HEK293 (cell line): ENCODE results near the gene NINL.

ENCODE experiments used
- CTCF ChIA-PET: fragments of 350-600 bp; formaldehyde crosslinking; extraction: SDS; loops from one replicate; lab custom pipeline; 2021; ENCODE audit warnings: antibody characterized with exemption; lab: Yijun Ruan, JAX
- POLR2A ChIA-PET: fragments of 300-600 bp; formaldehyde crosslinking; extraction: SDS; loops from one replicate; lab custom pipeline; 2020; ENCODE audit warnings: antibody characterized with exemption, inconsistent platforms; lab: Yijun Ruan, JAX
- H3K27ac ChIP-seq: fragments of 200-500 bp; sonication (Bioruptor generic); 2 replicates; pipeline ENCODE4 v1.5.1; 2014; ENCODE audit warnings: low read depth, low read length, control low read depth, inconsistent platforms; ENCODE audit errors: extremely low read depth
- H3K36me3 ChIP-seq, 2 experiments: fragments of 200-500 bp in 1 of 2; sonication (Bioruptor generic) in 1 of 2; 1 replicate in 1 of 2; 2 replicates in 1 of 2; pipeline ENCODE4 v1.5.1; 2014 to 2017; ENCODE audit warnings: inconsistent platforms in 2 of 2, low read length in 2 of 2; ENCODE audit not compliant: control insufficient read depth in 2 of 2, insufficient read depth in 1 of 2
- H3K4me1 ChIP-seq: fragments of 200-500 bp; sonication (Bioruptor generic); 2 replicates; pipeline ENCODE4 v1.5.1; 2014; ENCODE audit warnings: mild to moderate bottlenecking, low read length, inconsistent platforms; ENCODE audit not compliant: control insufficient read depth, insufficient read depth
- H3K4me3 ChIP-seq: 2 replicates; pipeline ENCODE4 v1.5.1; 2011; ENCODE audit warnings: low read depth, mild to moderate bottlenecking, control low read depth, low read length, moderate library complexity
- H3K9me3 ChIP-seq: fragments of 200-500 bp; sonication (Bioruptor generic); 2 replicates; pipeline ENCODE4 v1.5.1; 2014; ENCODE audit warnings: low read depth, low read length, inconsistent platforms; ENCODE audit not compliant: control insufficient read depth, insufficient read depth
- SALL2 ChIP-seq: fragments of 450-650 bp; formaldehyde crosslinking; IDR thresholded peaks from 2 replicates; pipeline ENCODE4 v1.5.0; 2017; ENCODE audit warnings: missing biosample characterization, mild to moderate bottlenecking, missing genetic modification characterization, borderline replicate concordance
- ZBTB10 ChIP-seq: fragments of 450-650 bp; formaldehyde crosslinking; IDR thresholded peaks from 2 replicates; pipeline ENCODE4 v1.5.1; 2016; ENCODE audit warnings: missing biosample characterization, missing genetic modification characterization
- ZBTB26 ChIP-seq: fragments of 450-650 bp; formaldehyde crosslinking; optimal IDR thresholded peaks from 2 replicates; pipeline ENCODE3; 2016; ENCODE audit warnings: missing biosample characterization, mild to moderate bottlenecking, missing genetic modification characterization
- ZIC2 ChIP-seq: fragments of 450-650 bp; formaldehyde crosslinking; IDR thresholded peaks from 2 replicates; pipeline ENCODE4 v1.5.1; 2016; ENCODE audit warnings: missing biosample characterization, missing genetic modification characterization
- ZNF140 ChIP-seq: fragments of 450-650 bp; formaldehyde crosslinking; IDR thresholded peaks from 2 replicates; pipeline ENCODE4 v1.5.1; 2016; ENCODE audit warnings: missing biosample characterization, missing genetic modification characterization
- ZNF146 ChIP-seq: fragments of 450-650 bp; formaldehyde crosslinking; IDR thresholded peaks from 2 replicates; pipeline ENCODE4 v1.5.1; 2016; ENCODE audit warnings: missing biosample characterization, missing genetic modification characterization
- ZNF280C ChIP-seq: fragments of 450-650 bp; formaldehyde crosslinking; IDR thresholded peaks from 2 replicates; pipeline ENCODE4 v1.5.1; 2016; ENCODE audit warnings: missing biosample characterization, missing genetic modification characterization
- ZNF292 ChIP-seq: fragments of 450-650 bp; formaldehyde crosslinking; IDR thresholded peaks from 2 replicates; pipeline ENCODE4 v1.5.1; 2016; ENCODE audit warnings: low read depth, missing biosample characterization, missing genetic modification characterization, borderline replicate concordance
- ZNF302 ChIP-seq: fragments of 450-650 bp; formaldehyde crosslinking; IDR thresholded peaks from 2 replicates; pipeline ENCODE4 v1.5.1; 2016; ENCODE audit warnings: missing biosample characterization, missing genetic modification characterization, low read depth
- ZNF335 ChIP-seq: fragments of 450-650 bp; formaldehyde crosslinking; conservative IDR thresholded peaks from 2 replicates; pipeline ENCODE4 v1.5.1; 2016; ENCODE audit warnings: missing biosample characterization, missing genetic modification characterization
- ZNF362 ChIP-seq: fragments of 450-650 bp; formaldehyde crosslinking; IDR thresholded peaks from 2 replicates; pipeline ENCODE4 v1.5.1; 2016; ENCODE audit warnings: missing biosample characterization, missing genetic modification characterization
- ZNF423 ChIP-seq: fragments of 450-650 bp; formaldehyde crosslinking; IDR thresholded peaks from 2 replicates; pipeline ENCODE4 v1.5.1; 2016; ENCODE audit warnings: missing biosample characterization, missing genetic modification characterization
- ZNF48 ChIP-seq: fragments of 450-650 bp; formaldehyde crosslinking; IDR thresholded peaks from 2 replicates; pipeline ENCODE4 v1.5.1; 2016; ENCODE audit warnings: missing biosample characterization, missing genetic modification characterization
- ZNF518A ChIP-seq: fragments of 450-650 bp; formaldehyde crosslinking; conservative IDR thresholded peaks from 2 replicates; pipeline ENCODE4 v1.5.1; 2016; ENCODE audit warnings: low read depth, missing biosample characterization, missing genetic modification characterization
- ZNF549 ChIP-seq: fragments of 450-650 bp; IDR thresholded peaks from 2 replicates; pipeline ENCODE4 v1.5.1; 2018; ENCODE audit warnings: missing biosample characterization, missing genetic modification characterization, mild to moderate bottlenecking, inconsistent platforms, moderate library complexity
- ZNF561 ChIP-seq: fragments of 450-650 bp; IDR thresholded peaks from 2 replicates; pipeline ENCODE4 v1.5.1; 2018; ENCODE audit warnings: missing biosample characterization, missing genetic modification characterization, borderline replicate concordance
- ZSCAN16 ChIP-seq: fragments of 450-650 bp; formaldehyde crosslinking; IDR thresholded peaks from 2 replicates; pipeline ENCODE4 v1.5.1; 2016; ENCODE audit warnings: missing biosample characterization, missing genetic modification characterization

Gene NINL

GRCh38 chr20:25500880-25501351 is 84.4 kb downstream of the NINL start:
- POLR2A ChIA-PET, result no interaction called here
- H3K4me3 ChIP-seq, result no peak overlapping the region
- H3K27ac ChIP-seq, result no peak overlapping the region
- H3K4me1 ChIP-seq, result no peaks in the 10 kb centered on the region
- TF ChIP-seq ZNF549 (tag by site-specific recombination), result no peak
- TF ChIP-seq ZNF335 (tag by site-specific recombination), result no peak
- no peak for TF ChIP-seq ZNF280C (tag by site-specific recombination)
- no peak for TF ChIP-seq SALL2 (tag by site-specific recombination)
- no peak for TF ChIP-seq ZNF561 (tag by site-specific recombination)
- TF ChIP-seq ZNF48 (tag by site-specific recombination), result no peak
- no peak for TF ChIP-seq ZNF518A
- TF ChIP-seq ZNF302 (tag by site-specific recombination), result no peak
- TF ChIP-seq, all 188 proteins: peak for 0
- Histone ChIP-seq H3K9me3 (no peaks in the 10 kb centered on the region), H3K36me3 (peaks cover 0 to 75% of the 10 kb centered on the region in 2 experiments; a peak in 2 of 3 replicates)
- CTCF ChIA-PET, result no interaction called here

- TF ChIP-seq ZIC2 (peak; percentile 33; the same call in 1 of the 2 replicates), ZNF140 (tag by site-specific recombination) (no peak)
- ChIA-PET POLR2A (no interaction called here), CTCF (no interaction called here)
- no peak overlapping the region for H3K27ac ChIP-seq
- H3K4me1 ChIP-seq, result no peaks in the 10 kb centered on the region
- no peaks in the 10 kb centered on the region for H3K9me3 ChIP-seq
- H3K4me3 ChIP-seq, result no peak overlapping the region
- peaks cover 0 to 73% of the 10 kb centered on the region in 2 experiments; a peak in 2 of 3 replicates for H3K36me3 ChIP-seq
These were observed 85.4 kb downstream of the NINL start for GRCh38 chr20:25499855-25500434.

GRCh38 chr20:25499031-25499430 is 86.3 kb downstream of the NINL start:
- POLR2A ChIA-PET, result interaction anchor here (0.9 kb wide), 1 partner anchor 11 kb away, joined by 3 read pairs; no protein-coding TSS in a partner anchor
- Histone ChIP-seq H3K4me1 (no peaks in the 10 kb centered on the region), H3K9me3 (no peaks in the 10 kb centered on the region), H3K4me3 (no peak overlapping the region), H3K27ac (no peak overlapping the region), H3K36me3 (peaks cover 0 to 66% of the 10 kb centered on the region in 2 experiments; a peak in 2 of 3 replicates)
- CTCF ChIA-PET, result no interaction called here
- no peak for TF ChIP-seq ZNF362 (tag by site-specific recombination)
- TF ChIP-seq ZSCAN16 (tag by site-specific recombination), result no peak
- TF ChIP-seq ZNF423 (tag by site-specific recombination), result no peak
- no peak for TF ChIP-seq ZNF292 (tag by site-specific recombination)
- TF ChIP-seq ZNF146 (tag by site-specific recombination), result no peak
- no peak for TF ChIP-seq ZBTB26 (tag by site-specific recombination)
- TF ChIP-seq ZBTB10 (tag by site-specific recombination), result no peak
- TF ChIP-seq ZNF140 (tag by site-specific recombination), result no peak
